Stimulated activated CD4-positive, alpha-beta T cell treated with anti-CD3 and anti-CD28 coated beads, Interleukin-12 subunit alpha, Interleukin-12 subunit beta, amount 100 ng/mL, for 48 hours (primary cell): ENCODE data around the gene SPATA31C1.
"Not testable (repeated sequence)": the region's sequence is repeated elsewhere in the genome, so short reads cannot be mapped to it uniquely, and the experiment has no call there.

Source experiments
- DNase-seq, 3 donors: peaks; one replicate each; pipeline ENCODE4 v3.0.0-alpha.2; 2020; ENCODE audit warnings: low read depth in 2 of 3, low spot score in 1 of 3

Gene SPATA31C1

DNA sequence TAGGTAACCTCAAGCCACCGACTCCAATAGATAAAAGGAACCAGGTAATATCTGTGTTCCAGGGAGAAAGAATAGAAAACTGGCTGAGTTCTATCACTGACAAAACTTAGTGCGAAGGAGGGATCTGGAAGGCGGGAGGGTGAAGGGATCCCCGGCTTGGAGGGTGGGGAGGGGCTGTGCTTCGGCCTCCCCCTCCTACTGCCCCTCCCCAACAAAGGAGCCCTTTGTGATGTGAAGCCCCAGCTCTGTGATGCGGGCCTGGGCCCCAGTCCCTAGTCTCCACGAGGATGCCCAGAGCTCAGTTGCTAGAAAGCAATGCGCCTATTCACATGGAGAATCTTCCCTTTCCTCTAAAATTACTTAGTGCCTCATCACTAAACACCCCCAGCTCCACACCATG is at the start of gene SPATA31C1:
Gene SPATA31C1, plus strand, starts transcription at position 301 of the 400 bp plus-strand sequence.
- DNase-seq, result not testable (repeated sequence)

DNA sequence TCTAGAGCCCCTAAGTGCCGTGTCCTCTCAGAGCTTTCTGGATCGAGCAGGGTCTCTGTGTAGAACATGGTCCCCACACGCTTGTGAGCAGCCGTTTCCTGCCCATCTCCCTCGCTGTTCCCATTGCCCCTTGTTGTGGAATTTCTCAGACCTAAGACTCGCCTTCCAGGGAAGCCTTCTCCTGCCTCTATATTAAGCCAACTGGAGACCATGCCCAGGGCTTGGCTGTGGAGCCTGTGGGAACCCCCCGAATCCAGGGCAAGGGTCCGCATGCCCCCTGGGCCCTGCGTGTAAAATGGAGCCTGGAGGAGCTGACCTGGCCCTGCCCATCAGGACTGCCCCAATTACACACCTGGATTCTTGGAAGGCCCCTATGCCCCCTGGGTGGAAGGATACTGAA is 49.6 kb upstream of the SPATA31C1 start:
- DNase-seq, result no peak

DNA sequence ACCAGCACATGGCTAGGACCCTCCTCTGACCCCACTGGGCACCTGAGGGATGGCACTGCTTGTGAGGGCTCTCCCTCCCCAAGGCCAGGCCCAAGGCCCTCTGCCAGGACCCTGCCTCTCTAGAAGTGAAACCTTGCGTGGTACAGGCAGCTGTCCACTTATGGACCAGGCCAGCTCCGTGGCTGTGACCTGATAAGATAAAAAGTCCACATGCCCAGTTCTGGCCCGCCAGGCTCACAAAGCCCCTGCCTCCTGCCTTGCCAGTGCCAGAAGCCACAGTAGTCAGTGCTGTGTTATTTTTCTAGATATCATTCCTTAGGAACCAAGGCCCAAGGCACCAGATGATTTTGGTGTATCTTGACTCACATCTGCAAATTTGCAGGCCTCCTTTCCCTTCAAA is 49.1 kb upstream of the SPATA31C1 start:
- no peak for DNase-seq

DNA sequence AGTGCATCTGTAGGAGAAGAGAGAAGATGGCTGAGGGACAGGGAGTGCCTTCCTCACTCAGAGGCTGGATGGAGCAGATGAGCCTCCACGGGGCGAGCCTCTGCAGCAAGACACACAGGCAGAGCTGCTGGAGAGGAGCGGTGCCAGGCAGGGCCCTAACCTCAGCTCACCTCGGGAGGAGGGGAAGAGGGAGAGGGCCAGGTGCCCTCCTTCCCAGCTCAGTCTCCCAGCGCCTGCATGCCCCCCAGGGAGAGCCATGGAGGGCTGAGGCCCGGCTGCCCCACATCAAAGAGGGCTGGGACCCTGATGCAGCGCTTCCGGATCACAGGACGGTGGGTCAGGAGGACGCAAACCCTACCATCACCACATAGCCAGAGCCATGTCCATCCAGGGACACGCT is 48.7 kb upstream of the SPATA31C1 start:
- no peak for DNase-seq

DNA sequence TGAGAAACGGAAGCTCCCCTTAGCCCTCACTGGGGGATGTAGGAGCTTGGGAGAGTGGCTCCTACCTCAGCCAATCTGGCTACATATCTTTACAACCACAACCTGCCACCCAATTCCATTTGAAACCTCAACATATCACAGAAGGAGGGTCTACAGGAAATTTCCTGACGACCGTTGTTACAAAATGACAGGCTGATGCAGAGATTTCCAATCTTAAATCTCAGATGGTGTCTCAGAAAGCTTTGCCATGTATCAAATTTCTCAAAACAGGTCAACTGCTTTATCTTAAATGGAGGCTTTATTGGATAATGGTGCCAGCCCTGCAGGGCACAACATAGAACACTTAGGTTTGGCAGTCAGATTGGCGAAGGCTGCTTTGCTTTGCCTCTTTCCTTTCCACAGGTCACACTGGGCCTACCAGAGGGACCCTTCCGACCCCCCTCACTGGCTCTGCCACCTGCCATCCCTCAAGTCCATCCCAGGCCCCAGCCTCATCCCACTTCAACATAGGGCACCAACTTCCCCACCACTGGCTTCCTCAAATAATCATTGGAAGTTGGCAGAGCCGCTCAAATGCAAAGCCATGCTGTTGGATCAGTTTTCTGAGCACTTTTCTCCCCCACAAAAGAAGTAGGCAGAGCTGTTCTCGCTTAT is 46.2 kb upstream of the SPATA31C1 start:
- DNase-seq, result no peak

DNA sequence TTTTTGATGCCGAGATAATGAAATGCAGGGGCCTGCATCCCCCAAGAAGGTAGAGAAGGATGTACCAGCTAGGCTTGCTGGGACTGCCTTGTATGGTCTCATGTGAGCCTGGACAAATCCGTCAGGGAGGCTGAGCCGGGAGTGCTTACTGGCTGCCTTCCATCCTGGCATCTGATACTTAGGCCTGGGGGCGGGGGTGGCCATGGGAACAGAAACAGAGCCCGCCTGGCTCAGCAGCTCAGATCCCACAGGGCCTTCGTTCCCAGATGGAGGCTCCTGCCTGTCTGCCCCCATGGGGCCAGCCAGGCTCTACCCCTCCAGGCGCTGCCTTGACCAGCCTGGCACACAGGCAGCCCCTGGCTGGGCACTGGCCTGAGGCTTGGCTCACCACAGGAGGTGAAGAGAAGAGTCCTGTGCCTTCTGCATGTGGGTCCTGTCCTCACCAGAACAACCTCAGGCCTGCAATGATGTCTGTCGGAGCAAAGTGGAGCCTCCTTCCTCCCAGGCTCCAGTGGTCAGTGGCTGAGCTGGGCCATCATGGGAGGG is 45.6 kb upstream of the SPATA31C1 start:
- DNase-seq, result no peak

DNA sequence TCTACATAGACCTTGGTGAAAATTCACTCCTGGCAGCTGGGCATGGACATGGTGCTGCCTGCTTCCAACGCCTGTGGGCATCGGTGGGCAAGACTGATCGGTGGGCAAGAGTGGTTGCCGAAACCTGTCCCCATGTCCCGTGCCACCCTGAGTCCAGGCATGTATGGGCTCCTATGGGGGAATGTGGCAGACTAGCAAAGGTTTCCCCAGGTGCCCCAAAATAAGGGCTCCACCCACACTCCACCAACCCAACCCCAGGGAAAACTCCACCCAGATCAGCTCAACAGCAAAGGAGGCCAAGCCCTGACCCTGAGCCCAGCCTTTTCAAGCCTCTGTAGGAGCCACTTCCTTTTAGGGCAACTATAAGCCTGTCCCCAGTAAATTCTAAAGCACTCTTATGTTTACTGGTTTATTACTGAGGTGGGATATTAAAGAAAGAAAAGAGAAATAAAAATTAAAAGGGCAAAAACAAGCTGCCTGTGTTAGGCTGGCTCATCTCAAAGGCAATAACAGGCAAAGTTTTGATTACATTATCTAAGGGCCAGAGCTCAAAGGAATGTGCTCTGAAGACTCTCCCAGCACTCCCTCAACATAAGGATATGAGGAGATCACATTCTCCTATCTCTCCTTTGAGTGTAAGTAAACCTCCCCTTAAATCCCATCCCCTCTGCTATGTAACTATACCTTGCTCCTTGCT is 44.0 kb upstream of the SPATA31C1 start:
- no peak for DNase-seq

DNA sequence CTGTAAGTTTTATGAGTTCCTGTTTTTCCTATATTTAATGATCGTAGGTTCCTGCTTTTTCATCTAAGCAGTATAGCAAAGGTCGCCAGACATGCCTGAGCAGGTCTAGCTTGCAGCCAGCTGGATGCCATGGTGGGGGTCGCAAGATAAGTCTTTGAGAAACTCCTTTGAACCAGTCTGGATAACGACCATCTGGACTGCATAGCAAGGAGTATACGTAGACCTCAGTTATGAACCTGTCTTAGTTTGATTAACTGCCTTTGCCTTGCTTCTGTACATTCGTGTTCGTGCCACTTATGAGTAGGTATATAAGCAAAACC is 43.5 kb upstream of the SPATA31C1 start:
- no peak for DNase-seq

DNA sequence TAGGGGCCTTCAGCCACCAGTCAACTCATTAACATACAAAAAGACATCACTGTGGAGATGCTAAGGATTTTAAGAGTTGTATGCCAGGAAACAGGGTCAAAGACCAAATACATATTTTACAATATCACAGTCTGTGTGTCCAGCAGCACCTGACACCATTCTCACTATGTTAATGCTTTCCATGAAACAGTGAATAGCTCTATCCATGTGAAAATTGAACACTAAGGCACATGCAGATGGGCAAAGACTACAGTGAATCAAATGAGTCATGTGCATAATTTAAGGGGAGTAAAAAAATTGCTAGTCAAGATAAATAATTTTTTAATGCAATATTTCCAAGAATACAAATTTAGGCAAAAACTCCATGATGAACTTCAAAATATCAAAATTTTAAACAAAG is 42.7 kb upstream of the SPATA31C1 start:
- no peak for DNase-seq

DNA sequence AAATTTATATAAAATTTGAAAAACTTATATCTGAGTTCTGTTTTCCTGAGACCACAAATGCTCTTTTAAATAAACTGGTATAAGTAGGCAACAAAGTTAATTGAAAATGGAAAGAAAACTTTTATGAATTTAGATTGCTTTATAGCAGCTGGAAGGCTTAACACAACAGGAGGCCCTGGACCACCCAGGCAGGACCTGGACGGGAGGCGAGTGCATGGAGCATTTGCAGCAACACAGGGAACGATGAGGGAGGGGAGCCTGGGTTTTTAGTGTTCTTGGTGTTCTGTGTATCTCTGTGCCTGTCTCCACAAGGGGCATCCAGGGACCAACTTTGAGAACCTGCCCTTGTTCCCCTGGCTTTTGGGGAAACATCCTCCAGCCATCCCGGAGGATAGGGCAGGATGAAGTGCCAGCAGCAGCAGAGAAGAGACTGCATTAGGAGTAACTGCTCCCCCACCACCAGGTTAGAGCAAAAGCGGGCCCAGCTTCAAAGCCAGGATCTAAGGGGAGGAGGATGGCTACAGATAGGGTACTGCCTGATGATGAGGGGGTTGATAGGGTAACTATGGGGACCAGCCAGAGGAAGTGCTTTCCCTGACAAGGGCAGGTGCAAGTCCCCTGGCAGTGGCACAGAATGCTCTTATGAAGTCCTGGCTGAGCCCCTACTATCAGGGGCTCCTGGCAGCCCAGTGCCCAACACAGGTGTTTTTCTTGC is 41.8 kb upstream of the SPATA31C1 start:
- DNase-seq, result no peak

DNA sequence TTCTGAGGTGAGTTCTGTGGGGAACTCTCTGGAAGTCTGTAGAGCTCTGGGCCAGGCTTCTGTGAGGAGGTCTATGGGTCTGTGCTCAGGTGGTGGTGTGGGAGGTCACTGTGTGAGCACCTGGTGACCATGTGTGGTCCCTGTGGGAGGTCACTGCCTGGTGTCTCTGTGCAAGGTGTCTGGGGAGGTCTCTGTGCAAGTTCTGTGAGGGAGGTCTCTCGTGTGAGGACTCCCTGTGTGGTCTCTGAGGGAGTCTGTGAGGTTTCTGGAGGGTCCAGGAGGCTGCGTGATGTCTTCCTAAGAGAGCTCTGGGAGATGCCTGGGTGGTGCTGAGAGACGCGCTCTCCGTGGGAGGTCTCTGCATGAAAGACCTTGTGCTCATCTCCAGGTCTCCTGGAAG is 41.1 kb upstream of the SPATA31C1 start:
- no peak for DNase-seq

DNA sequence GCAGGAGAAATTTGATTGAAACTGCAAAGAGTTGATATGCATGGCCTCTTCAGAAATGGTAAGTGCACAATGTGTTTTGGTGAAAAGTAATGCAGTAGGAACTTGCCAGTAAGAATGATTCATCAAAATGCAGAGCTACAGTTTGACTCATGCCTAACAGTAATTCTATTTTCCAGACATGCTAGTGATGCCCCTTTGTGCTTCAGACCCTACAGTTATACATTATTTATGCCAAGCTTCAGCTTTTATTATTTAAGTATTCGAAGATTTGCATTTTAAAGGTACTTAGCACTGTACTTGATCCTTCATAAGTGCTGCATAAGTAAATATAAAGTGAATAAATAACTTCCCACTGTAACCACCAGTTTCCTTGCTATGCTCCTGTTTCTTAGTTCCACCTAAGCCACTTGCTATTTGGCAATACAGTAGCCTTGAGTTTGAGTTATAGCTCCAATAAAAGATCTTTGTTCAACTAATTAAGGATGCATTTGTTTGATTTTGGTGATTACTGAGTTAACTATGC is 38.7 kb upstream of the SPATA31C1 start:
- no peak for DNase-seq

DNA sequence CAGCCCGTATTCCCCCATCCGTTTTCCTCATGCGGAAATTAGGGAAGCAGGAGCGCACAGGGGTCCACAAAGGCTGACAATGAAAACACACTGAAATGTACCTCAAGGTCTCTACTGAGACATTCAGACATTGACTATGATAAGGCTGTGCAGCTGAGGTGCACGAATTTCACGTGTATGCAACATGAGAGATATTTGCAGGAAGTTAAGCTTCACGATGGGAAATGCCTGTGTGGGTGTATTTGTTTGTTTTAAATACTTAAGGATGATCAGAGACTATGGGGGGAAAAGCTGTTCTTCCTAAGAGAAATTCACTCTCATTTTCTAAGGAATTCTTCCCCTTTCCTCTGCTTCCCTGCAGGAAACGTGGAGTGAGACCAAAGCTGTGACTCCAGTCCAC is 37.6 kb upstream of the SPATA31C1 start:
- no peak for DNase-seq

DNA sequence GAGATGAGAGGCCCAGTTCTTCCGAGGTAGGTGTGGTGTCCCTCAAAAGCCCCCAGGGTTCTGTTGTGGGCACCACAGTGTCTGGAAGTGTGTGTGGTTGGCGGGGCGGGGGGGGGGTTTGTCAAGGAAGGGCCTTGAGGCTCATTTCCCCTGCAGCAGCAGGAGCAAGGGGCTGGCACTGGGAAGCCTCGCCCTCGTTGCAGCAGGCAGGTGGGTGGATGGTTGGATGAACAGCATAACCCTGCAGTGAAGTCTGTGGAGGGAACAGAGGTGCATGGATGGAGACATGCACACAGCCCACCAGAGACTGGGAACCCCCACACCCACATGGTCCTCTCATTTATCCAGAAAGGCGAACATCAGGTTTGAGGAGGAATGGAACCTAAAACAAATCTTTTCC is 37.1 kb upstream of the SPATA31C1 start:
- DNase-seq, result no peak

DNA sequence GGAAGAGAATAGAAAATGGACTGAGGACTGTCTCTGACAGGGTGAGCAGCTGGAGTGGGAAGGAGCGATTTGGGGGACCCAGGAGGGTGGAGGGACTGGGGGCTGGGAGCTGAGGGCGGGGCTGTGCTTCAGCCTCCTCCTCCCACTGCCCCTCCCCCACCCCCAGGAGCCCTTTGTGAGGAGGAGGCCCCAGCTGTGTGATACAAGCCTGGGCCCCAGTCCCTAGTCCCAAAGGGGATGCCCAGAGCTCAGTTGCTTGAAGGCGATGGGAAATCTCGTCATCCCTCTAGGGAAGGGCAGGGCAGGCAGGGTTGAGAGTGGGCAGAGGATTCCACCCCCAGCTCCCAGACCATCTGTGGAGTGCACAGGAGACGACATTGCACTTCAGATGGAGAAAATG is 35.1 kb upstream of the SPATA31C1 start, which contains the start of gene SPATA31E1:
Gene SPATA31E1, plus strand, starts transcription at position 251 of the 400 bp plus-strand sequence. Its CDS starts 15 bp downstream, at position 266.
- no peak for DNase-seq

DNA sequence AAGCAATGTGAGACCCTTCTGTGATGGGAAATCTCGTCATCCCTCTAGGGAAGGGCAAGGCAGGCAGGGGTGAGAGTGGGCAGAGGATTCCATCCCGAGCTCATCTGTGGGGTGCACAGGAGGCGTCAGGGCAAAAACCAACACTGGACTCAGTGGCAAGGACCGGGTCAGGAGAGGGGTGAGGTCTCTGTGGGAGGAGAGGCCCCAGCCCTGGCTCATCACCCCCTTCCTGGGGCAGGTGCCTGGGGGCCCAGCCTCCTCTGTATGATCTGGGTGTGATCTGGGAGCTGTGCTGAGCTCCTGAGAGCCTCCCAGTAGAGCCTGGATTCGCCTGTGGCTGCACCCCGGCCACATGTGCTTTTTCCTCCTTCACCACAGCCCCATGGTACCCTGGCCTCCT is 34.5 kb upstream of the SPATA31C1 start:
- DNase-seq, result no peak

DNA sequence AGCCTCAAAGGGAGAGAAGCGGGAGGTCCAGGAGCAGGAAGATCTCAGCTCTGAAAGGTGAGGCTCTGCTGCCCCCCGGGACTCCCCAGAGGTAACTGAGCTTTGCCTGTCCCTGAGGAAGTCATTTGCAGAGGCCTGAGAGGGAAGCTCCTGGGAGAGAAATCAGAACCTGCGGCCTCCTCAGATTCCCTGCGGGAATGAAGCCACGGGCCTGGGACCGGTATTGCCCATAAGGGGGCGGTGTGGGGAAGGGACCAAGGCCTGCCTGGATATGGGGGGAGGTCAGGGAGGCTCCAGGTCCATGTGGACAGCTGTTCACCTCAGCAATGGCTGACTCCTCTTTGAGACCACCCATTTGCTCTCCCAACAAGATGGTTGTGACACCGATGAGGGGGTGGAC is 33.8 kb upstream of the SPATA31C1 start:
- no peak for DNase-seq

DNA sequence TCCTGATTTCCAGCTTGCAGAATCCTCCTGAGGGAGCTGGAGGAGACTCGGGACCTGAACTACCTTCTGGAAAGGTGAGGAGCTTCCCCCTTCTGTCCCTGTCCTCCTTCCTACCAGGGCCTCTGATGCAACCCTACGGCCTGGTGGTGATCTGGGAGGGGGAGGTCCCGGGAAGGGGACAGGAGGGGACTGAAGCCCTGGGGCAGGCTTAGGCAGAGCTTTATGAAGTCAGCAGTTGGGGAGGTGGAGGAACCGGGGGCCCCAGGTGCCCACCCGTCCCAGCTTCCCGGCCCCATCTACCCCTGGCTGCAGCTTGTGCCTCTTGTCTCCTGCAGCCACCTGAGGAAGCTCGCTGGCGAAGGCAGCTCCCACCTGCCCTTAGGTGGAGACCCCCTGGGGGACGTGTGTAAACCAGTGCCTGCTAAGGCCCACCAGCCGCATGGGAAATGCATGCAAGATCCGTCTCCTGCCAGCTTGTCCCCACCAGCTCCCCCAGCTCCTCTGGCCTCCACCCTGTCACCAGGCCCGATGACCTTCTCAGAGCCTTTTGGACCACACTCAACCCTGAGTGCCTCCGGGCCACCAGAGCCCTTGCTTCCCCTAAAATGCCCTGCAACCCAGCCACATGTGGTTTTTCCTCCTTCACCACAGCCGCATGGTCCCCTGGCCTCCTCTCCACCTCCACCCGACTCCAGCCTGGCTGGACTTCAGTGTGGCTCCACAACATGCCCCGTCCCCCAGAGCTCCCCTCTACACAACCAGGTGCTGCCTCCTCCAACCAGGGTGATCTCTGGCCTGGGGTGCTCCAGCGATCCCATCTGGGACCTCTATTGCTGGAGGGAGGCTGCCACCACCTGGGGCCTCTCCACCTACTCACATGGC is 32.9 kb upstream of the SPATA31C1 start:
- DNase-seq, result no peak

DNA sequence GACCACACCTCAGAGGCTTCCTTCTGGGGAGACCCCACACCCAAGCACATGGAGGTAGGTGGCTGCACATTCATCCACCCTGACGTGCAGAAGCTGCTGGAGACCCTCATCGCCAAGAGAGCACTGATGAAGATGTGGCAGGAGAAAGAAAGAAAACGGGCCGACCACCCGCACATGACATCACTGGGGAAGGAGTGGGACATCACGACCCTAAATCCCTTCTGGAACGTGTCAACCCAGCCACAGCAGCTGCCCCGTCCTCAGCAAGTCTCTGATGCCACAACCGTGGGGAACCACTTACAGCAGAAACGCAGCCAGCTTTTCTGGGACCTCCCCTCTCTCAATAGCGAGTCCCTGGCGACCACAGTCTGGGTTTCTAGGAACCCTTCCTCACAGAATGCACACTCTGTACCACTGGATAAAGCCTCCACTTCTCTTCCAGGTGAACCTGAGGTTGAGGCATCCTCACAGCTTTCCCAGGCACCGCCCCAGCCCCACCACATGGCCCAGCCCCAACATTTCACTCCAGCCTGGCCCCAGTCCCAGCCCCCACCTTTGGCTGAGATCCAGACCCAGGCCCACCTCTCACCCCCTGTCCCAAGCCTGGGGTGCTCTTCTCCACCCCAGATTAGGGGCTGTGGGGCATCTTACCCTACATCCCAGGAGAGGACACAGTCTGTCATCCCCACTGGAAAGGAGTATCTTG is 32.1 kb upstream of the SPATA31C1 start:
- no peak for DNase-seq

DNA sequence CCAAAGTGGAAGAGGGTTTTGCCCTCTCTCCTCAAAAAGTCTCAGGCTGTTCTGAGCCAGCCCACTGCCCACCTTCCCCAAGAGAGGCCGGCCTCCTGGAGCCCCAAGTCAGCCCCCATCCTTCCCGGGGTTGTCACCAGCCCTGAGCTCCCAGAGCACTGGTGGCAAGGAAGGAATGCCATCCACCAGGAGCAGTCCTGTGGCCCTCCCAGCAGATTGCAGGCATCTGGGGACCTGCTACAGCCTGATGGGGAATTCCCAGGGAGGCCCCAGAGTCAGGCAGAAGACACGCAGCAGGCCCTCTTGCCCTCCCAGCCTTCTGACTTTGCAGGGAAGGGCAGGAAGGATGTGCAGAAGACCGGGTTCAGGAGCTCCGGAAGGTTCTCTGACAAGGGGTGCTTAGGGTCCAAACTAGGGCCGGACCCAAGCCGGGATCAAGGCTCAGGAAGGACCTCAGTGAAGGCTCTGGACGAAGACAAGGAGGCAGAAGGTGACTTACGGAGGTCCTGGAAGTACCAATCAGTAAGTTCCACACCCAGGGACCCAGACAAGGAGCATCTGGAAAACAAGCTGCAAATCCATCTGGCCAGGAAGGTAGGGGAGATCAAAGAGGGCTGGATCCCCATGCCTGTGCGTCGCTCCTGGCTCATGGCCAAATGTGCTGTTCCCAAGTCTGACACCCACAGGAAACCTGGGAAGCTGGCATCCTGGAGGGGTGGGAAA is 31.4 kb upstream of the SPATA31C1 start:
- DNase-seq, result no peak
